Ammon's horn (tissue), 1 donor: ENCODE measurements around the gene TENM4.

Experiments
- DNase-seq: peaks from one replicate; pipeline ENCODE4 v3.0.0-alpha.2; 2016; ENCODE audit warnings: low spot score

The TENM4 gene

DNA sequence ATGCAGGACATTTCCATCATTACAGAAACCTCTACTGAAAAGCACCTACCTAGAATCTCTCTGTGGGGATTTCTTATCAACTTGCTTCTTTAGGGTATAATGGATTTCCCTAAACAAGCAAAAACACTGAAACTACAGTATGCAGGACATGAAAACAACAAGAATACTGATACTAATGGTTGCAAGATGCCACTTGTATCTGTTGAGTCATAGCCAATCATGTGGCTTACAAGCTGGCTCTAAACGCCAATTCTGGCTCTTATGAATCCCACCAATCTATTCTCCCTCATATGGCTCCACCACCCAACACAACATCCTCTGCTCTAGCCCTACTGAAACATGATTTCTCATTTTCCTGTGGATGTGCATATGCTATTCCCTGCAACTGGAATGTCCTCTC, 22.6 kb downstream of the TENM4 start:
- no peak for DNase-seq

DNA sequence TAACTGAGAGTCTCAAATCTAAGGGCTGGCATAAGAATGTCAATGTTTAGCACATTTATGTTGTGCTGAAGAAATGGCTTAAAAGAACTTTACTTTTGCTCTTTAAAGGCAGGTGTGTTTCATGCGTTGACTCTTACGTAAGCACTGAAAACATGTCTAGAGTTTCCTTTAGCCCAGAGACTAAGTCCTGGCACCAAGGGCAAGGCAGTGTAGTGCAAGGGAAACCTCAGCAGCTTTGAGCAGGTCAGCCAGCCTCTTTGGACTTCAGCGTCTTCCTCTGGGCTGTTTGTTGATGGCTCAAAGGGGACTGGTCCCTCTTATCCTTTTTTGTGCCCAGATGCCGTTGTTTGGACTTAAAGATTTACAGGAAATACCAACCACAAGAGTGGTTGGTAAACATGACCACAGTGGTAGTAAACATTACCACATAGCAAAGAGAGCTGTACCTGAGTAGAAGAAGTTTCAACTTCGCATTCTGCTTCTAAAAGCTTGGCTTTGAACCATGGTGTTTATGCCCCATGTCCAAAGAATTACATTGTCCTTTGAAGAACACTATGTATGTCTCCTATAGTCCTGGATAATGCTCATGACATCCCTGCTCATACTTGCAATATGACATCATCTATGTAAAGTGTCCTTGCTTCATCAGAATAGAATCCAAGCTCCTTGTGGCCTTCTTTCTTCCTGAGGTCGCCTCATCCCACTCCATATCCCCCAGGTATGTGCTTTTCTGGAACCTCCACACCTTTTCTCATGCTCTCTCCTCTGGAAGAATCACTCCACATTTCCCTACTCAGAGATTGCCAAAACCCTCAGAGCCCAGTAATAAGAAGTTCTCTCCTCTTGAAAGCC, 23.5 kb downstream of the TENM4 start:
- no peak for DNase-seq

DNA sequence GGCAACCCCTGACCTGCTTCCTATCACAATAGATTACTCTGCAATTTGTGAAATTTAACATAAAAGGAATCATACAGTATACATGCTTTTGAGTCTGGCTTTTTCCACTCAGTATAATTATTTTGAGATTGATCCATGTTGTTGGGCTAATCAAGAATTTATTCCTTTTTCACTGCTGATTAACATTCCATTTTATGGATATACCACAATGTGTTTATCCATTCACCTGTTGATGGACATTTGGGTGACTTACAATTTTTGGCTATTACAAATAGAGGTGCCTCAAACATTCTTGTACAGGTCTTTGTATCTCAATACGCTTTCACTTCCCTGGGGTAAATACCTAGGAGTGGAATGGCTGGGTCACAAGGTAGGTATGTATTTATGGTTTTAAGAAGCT, 24.9 kb downstream of the TENM4 start:
- no peak for DNase-seq

DNA sequence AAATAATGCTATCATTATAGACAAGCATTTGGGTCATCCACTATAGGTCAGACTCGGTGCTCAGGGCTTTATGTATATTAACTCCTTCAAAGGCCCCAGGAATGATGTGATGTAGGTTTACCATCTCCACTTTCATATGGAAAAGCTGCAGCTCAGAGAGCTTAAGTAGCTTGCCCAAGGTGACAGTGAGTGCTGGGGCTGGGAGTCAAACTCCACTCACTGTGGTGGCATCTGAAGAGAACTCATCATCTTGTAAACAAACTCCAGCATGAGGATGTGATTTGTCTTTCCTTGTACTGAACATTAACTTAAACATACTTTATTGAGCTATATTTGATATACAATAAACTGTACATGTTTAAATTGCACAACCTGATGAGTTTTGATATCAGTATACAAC, 25.4 kb downstream of the TENM4 start:
- no peak for DNase-seq

DNA sequence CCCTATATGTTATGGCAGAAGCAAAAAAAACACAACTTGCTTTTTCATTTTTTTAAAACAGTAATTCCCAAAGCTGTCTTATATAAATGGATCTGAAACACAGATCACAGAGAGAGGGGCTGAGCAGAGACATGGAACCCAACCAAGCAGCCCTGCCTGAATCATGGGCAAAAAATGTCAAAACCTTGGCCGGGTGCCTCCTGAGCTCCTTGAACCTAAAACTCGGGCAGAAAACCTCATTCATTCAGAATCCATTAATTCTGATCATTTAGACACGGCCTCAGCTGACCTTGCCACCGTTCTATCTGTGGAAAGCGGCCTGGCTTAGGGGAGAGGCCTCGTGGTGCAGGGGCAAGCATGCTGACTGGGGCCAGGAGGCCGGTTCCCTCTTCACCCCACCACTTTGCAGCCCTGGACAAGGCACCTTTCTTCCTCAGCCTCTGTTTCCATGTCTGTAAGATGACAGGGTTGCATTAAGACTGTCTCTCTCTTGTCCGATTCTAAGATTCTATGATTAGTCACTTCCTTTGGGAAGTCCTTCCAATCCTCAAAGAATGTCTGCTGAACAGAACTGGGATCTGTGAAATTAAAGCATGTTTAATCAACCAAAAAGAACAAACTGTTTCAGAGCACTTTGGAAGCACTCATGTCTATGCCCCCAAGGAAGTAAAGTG, 26.0 kb downstream of the TENM4 start:
- no peak for DNase-seq

DNA sequence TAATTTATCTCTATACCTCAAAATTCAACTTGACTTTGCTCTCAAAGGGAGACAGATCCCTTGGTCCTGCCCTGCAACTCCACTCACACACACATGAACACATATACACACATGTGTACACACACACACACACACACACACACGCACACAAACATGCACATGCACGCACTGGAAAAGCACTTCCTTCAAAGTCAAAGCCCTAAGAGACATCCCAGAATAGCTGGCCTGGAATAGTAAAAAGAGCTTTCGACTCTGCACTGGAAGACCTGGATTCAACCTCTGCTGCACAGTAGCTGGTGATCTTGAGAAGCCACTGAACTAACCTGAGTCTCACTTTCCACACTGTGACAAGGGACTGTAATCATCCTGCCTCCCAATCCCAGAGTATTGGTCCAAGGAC, 26.8 kb downstream of the TENM4 start:
- no peak for DNase-seq

DNA sequence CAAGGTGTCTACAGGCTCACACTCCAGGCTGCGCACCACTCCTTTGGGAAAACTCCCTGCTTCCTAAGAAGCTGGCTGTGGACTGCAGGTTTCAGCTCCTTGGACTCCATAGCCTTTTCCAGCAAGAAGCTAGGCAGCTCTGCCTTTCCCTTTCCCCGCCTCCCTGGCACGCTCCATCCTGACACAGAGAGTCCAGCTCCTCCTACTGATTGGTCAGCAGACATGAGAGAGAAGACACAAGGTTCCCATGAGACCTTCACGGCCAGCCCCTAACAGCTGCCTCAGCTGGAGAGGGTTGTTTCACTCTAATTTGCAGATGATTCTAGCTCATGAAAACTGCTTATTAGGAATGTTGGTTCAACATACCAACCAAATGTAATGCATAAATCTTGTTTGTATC, 27.6 kb downstream of the TENM4 start:
- peak; percentile 61 for DNase-seq

DNA sequence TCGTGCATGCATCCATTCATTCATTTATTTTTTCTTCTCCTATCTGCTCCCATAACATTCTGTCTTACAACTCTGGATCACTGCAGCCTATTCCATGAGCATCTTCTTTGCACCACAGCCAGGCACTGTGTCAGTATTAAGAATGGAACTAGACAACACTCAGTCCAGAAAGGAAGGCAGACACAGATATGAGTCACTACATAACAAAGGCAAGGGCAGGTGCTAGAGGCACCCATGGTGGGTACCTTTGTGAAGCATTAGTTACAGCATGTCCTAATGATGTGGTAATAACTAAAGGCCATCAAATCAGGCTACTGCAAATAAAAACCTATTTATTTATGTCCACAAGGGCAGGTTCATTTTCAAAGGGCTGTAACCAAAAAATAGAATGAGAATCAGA, 28.1 kb downstream of the TENM4 start:
- no peak for DNase-seq

DNA sequence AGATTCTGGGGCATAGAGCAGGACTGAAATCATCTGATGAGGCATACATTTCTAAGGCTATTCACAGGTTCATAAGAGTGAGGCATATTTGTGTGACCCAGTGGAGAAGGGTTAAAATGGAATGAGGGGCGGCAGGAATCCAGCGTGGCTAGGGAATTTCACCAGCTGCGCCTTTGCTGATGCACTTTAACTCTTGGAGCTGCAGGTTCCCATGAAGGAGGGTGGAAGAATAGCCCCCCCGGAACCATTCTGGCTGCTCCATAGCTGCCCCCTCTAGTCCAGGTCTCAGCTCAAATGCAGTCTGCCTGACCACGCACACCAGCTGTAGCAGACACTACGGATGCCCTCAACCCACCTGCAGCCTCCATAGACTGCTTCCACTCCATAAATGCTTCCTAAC, 31.5 kb downstream of the TENM4 start:
- DNase-seq: no peak

DNA sequence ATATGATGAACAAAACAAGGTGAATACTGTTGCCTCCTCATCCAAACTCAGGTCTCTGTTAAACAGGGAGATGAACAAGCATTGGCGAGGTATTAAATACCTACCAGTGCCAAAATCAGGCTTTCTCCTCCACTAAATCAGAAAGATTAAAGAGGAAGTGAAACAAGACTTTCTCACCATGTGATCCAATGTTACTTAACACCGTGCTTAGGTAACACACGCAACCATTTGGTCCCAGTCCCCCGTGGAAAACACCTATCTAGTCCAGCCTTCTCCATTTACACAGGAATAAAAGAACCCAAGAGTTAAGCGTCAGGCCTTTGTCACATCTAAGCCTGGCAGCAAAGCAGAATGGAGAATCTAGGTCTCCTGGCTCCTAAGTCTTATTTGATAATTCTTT, 34.5 kb downstream of the TENM4 start:
- DNase-seq: no peak

DNA sequence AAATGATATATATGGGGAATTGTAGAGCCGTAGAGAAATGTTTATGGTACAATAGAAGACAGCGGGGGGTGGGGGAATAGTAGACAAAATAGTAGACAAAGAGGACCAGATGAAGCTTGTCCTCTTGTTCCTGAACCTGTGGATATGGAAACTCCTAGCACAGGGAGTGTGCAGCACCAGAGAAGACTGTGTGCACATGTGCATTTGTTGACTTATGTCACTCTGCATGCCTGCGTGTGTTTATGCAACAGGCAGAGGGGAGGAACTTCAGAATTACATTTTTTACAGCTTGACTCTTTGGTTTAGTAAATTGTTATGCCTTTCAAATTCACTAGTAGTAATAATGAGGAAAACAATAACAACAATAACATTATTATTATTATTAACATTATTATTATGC, 36.0 kb downstream of the TENM4 start:
- no peak for DNase-seq

DNA sequence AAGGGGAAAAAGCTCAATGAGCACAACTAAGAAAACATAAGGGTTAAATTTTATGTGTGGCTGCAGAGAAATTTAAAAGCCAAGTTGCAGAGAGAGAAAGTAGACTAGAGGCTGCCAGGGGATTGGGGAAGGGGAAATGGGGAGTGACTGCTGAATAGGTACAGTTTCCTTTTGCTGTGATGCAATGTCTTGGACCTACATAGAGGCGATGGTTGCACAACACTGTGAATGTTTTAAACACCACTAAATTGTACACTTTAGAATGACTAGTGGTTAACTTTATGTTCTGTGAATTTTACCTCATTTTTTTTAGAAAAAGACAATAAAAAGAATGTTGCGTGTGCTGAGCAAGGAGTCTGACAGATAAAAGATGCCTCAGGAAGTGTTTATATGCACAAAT, 36.5 kb downstream of the TENM4 start:
- DNase-seq: no peak

DNA sequence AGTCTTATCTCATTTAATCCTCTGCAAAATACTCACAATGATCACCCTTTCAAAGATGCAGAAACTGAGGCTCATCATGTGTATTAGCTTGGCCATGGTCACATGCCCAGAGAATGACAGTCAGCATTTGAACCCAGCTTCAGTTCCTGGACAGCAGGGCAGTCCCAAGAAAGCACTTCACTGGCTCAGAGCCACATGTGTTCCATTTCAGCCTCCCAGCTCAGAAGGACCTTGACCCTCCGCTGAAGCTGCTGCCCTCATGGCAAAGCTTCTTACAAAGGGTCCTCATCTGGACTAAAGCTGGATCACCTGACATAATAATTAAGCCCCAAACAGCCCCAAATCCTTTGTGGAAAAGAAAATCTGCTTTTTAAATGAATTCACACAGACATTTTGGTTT, 37.0 kb downstream of the TENM4 start:
- no peak for DNase-seq

DNA sequence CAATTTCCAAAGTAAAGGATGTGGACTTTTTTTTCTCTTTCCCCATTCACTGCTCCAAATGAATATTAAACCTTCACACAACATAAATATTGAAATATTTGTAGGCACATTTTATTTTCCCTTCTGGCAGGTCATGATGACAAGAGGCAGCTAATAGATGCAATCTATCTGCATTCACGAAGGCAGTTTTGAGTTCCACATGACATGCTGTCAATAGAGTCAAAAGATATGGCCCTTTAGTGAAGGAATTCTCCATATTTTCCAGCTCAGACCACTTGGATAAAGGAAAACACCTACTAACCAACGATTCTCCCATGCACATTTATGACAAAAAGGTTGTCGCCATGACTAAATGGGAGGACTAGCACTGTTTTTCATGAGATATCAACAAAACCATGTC, 37.9 kb downstream of the TENM4 start:
- no peak for DNase-seq

DNA sequence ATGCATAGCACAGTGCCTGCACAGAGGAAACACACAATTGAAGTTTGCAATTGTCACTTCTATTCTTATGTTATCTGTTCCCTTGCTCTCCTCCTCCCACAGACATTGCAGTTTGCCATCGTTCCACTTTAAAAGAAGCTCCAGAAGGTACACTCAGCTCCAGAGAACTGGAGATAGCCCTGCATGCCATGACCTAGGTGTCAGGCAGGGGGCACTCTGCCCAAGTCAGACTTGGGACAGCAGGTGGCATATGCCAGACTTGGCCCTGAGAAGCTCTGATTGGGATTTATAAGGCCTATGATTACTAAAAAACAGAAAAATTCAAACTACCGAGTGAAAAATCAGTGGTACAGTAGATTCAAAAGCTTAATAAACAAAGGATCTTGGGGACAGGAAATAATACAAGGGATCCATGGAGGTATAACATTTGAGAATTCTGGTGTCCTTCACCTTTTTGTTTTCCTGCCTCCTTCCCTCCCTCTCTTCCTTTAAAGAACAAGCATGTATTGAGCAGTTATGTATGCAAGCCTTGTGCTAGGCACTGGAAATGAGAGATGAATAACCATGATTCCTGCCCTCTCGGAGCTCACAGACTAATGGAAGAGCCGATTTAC, 40.0 kb downstream of the TENM4 start:
- peak; percentile 35 for DNase-seq

DNA sequence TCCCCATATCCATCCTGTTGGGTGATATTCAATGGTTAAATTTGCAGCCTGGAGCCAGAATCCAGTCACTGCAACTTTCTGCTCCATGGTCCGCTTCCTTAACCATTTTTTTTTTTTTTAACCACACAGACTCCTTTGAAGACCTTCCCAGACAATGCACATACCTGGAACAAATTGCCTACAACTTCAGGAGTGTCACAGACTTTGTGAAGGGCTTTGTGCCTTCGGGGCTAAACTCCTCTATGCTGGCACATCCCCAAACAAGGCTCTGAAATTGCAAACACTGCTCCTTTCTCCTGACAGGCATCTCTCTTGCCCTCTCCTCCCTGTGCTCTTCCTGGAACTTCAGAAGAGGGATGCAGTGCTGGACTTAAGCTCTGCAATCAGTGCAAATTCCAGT, 40.6 kb downstream of the TENM4 start:
- no peak for DNase-seq

DNA sequence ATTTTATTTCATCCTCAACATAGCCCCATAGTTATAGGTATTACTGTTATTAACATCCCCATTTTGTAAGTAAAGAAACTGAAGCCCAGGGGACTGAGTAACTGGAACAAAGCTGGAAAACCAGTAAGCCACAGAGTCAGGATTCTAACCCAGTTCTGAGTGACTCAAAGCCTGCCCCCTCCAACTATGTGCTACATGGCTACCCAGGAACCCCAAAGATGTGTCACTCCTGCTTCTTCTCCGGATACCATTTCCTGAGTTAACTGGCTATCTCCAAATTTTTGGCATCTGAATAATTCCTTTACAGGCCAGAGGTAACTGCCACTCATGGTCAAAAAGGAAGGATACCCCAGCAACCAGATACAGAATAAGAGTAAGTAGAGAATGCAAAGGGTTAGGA, 43.6 kb downstream of the TENM4 start:
- DNase-seq: no peak

DNA sequence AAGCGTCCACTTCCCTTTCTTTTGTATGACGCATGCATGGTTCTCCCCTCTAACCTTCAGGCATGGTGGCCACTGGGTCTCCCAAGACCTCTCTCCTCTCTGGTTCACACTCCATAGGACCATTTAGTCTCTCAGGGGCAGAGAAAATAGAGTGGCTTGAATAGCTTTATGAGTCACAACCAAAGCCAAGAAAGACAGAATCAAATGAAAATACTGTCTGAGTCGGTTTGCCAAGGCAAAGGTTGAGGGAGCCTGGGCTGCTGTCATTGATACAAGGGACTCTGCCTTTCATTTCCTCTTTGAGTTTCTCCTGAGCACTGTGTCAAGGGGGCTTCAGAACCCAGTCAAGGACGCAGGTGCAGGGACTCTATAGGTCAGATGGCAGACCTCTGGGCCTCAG, 44.2 kb downstream of the TENM4 start:
- DNase-seq: no peak

DNA sequence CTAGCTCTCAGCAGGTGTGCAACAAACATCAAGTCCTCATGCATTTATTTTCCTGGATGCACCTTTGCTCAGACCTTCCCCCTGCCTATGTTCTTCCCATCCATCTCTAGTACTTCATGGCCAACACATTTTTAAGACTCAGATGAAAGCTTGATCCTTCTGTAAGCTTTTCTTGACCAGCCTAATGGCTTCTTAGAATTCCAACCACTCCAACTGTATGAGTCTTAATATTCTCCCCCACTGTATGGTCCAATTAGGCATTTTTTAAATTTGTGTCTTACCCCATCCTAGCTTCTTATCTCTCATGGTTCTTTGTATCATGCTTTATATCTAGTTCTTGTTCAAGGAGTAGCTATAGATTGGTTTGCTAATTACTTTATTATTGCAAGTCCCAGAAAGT, 44.8 kb downstream of the TENM4 start:
- no peak for DNase-seq

DNA sequence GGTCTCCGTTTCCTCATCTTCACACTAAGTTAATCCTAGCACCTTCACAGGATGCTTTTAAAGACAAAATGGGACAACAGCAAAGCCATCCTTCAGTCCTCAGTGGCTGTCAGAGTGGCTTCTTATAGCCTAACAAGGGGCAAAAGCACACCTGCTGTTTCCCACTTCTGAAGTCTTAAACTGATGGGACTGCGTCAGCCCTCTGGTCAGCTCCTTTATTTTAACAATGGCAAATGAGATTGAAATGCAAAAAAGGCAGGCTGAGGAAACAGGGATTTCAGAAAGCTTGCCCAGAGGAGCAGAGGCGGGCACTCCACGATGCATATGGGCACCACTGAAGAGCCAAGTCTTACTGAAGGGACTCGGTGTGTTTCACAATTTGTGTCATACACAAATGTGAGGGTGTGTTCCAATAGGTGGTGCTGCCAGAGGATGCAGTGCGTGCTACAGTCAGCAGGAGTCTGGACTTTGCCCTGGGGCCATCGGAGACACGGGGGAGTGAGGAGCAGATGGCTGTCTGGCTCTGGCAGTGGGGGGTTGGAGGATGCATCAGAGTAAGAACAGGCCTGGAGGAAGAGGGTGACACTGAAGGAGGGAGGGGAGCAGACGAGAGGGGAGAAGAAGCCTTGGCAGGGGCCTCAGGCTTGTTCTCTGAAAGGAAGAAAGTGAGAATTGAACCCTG, 47.3 kb downstream of the TENM4 start:
- no peak for DNase-seq

DNA sequence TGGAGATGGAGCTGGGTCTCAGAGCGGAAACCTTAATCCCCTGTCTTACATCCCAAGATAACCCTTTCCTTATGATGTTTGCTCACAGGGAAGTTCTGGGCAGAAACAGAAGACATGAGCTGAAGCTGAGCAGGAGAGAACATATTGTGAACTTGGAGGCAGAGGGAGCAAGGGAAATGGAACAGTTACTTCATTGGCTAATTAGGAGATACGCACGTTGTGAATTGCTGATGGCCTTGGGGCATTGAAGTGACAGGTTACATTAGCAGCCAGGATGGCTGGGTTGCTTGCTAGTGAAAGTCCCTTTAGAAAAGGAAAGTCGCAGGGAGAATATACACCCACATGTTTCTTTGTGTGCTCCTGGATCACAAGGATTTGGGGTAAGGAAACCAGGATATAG, 48.7 kb downstream of the TENM4 start:
- DNase-seq: no peak

DNA sequence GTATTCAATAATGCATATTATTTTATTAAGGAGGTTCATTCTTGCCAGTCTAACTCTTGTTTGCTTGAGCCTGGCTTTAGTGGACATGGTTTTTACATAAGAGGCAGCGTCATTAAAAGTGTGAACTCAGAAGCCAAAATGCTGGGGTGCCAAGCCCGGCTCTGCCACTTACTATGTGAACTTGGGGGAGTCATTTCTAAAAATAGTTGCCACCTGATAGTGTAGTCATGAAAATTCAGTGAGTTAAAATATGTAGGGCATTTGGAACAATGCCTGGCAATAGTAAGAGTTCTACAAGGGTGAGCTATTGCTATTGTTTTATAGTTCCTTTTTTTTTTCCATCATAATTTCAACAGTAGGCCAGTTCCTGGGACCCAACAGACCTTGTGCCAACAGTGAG, 49.9 kb downstream of the TENM4 start:
- no peak for DNase-seq

DNA sequence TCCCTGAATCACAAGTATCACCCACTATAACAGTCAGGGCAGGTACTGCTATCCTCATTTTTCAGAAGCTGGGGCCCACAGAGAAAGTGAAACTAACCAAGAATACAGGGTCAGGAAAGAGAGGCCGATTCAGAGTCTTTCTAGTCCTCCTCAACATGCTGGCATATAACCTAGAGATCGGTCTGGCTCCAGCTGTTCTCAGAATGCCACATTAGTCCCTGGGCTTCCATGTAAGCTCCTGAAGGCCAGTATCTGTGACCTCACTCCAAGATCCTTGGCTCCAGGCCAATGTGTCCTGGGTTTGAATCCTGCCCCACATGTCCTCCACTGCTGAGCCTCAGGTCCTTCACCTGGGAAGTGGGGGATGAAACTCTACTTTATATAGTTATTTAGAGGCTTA, 50.4 kb downstream of the TENM4 start:
- no peak for DNase-seq
